NCI-H1105 treated with DMSO at 0.1 percent for 48 hours (cell line): ENCODE data around the gene PET100.

Experiments used
- DNase-seq: peaks from one replicate; lab custom pipeline; 2025; lab: John Stamatoyannopoulos, UW

The PET100 gene

DNA sequence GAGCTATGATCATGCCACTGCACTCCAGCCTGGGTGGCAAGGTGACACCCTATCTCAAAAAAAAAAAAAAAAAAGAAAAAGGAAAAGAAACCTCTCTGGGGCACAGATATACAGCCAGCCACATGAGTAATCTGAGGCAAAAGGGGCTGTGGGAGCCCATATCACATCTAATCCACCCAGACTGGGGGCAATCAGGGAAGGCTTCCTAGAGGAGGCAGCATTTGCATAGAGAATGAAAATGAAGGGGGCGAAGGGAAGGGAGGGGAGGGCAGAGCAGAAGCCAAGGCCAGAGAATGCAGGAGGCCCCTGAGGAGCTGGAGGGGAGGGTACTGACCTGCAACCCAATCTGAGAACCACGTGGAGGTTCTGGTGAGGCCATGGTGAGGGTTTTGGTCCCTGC lies 20.6 kb downstream of the PET100 start:
- no peak for DNase-seq

DNA sequence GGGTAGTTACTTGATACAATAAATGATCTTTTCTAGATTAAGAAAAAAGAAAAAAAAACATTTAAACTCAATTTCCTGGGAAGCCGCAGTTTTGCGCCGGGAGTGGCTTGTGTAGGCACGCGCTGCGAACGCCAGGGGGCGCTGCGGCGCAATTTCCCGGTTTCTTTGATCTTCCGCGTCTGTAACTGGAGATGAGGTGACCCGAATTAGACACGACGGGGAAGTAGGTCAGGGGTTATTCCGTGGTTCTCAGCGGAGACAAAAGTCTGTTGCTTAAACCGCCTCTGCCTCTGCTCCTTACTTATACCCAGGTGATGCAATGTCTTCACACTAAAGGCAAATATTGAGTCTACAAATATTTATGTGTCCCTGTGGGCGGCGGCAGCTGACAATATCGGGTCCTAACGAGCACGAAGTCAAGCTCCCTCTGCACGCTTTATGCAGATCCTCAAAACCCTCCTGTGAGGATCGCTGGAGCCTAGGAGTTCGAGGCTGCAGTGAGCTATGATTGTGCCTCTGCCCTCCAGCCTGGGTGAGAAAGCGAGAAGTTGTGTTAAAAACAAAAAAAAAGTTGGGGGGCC lies 22.6 kb downstream of the PET100 start:
- DNase-seq = peak; percentile 66

DNA sequence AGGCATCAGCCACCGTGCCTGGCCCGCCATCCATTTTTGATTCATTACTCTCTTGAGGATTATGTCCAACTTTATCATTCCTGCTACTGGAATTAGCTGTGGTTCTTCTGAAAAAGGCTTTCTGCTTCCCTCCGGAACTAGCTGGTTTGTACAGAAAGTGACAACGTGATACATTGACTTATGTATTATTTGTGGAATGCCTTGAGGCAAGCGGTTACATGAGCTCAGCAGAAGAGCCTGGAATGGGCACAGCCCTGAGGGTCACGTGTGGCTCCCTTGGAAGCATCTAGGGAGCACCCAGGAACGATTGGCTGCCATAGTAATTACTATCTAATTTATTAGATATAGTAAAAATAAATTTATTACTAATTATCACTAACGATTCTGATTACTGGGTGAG lies 24.8 kb downstream of the PET100 start:
- DNase-seq = no peak

DNA sequence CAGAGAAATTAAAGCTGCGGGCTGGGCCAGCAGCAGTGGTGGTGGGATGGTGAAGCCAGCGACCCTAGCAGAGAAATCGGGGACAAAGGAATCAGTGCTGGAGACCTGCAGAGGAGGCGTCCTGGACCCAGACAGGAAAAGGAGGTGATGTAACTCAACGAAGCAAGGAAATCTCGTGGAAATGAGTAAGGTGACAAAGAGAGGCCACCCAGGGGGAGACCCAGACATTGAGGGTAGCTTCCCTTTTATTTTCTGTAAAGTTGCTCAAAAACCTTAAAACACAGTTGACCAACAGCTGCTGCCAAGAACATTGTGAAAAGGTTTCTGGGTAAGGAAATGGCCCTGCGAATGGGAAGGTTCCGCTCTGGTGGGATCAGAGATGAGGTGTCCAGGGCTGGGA lies 26.0 kb downstream of the PET100 start:
- no peak for DNase-seq

DNA sequence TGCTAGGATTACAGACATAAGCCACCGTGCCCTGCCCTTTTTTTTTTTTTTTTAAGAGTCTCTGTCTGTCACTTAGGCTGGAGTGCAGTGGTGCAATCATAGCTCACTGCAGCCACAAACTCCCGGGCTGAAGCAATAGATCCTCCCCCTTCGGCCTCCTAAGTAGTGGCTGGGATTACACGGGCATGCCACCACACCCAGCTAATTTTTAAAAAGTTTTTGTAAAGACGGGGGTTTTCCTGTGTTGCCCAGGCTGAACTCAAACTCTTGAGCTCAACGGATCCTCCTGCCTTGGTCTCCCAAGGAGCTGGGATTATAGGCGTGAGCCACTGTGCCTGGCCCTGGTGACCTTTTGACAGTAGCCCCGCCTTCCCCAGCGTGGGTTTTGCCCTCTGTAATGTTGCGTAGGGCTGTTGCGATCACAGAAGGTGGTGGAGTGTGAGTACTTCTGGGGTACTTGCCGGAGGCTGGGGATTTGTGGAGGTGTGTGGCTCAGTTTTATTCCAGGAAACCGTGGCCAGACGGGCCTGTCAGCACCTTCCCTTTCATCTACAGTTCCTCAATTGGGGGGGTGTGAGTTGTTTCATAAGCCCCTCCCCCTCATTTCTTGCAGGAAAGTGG lies 27.6 kb downstream of the PET100 start:
- DNase-seq = no peak

DNA sequence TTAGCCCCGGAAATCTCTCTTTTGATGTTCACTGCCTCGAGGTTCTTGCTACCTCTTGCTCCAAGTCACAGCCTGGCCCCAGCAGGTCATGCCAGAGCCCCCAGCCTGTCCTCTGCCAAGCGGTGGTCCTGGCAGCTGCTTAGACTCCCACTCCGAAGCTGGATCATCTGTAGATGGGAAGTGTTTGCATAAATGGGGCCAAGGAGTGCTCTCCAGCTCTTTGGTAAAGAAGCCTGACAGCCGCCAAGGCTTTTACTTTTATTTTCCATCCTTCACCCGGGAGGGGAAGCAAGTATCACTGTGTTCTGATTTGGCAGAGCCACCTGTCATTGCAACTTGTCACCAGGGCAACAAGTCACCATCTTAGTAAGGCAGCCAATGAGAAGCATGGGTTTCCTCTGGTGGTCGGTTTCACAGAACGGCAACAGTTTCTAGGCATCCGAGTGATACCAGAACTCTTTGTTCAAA lies 28.7 kb downstream of the PET100 start:
- no peak for DNase-seq

DNA sequence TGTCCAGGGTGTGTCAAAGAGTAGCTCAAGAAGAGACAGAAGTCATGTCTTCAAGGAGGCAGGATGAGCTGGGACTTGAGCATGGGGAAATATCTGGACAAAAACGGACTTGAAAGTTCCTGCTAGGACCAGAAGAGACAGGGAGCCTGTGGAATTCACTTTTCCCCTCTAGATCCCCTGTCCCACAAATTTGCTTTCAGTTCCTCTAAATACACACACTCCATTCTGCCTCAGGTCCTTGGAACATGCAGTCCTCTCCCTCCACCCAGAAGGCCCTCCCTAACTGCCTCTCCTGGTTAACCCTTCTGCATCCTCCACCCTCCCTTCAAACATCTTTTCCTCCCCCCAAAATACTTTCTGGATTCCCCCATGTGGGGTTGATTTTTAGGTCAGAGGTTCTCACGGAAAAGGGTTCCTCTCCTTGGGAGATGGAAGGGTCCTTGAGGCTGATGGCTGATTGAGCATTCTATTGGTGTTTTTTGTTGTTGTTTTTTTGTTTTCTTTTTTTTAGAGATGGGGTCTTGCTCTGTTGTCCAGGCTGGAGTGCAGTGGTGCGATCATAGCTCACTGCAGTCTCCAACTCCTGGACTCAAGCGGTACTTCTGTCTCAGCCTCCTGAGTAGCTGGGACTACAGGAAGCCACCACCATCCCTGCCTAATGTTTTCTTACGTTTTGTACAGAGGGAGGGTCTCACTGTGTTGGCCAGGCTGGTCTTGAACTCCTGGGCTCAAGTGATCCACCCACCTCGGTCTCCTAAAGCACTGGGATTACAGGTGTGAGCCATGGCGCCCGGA lies 32.3 kb downstream of the PET100 start:
- no peak for DNase-seq

DNA sequence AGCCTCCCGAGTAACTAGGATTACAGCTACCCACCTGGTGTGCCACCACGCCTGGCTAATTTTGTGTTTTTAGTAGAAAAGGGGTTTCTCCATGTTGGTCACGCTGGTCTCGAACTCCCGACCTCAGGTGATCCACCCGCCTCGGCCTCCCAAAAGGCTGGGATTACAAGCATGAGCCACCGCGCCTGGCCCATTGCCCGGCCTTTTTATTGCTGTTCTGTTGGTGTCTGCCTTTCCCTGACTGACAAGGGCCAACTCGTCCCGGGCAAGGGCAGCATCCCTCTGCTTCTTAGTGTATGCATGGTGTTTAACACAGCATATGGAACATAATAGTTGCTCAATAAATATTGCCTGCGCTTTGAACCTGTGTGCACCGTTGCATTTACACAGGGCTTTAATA lies 33.1 kb downstream of the PET100 start:
- DNase-seq = no peak

DNA sequence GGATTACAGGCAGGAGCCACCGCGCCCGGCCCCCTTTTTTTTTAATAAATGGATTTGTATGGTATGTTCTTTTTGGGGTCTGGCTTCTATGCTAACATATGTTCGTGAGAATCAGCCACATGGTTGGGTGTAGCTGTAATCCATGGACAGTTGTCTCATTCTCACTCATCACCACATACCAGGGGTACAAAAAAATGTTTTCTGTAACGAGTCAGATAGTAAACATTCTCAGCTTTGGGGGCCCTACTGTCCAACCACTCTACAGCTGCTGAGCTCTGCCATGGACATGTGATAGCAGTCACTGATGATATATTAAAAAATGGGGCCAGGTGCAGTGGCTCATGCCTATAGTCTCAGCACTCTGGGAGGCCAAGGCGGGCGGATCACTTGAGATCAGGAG lies 34.1 kb downstream of the PET100 start:
- DNase-seq = no peak

DNA sequence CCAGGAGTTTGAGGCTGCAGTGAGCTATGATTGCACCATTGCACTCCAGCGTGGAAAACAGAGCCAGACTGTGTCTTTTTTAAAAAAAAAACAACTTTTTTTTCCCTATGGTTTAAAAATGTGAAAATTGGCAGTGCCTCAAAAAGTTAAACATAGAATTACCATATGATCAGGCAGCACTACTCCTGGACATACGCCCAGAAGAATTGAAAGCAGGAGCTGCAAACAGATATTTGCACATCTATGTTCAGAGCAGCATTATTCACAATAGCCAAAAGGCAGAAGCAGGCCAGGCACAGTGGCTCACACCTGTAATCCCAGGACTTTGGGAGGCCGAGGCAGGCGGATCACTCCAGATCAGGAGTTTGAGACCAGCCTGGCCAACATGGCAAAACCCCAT lies 35.5 kb downstream of the PET100 start:
- DNase-seq = no peak

DNA sequence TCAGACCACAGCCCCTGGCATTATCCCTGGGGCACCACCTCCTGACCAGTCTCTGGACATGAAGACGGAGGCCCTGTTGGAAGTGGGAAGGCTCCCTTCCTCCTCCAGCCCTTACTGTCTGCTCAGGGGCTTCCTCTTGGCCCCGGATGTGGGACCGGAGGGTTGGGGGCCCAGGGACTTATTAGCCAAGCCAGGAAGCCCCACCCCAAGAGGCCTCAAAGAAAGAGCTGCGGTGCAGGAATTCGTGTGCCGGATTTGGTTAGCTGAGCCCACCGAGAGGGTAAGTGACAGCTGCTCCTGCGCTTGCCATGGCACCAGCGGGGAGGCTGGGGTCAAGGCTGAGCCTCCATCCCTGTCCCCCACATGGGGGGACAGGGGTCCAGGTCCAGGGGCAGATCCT lies 39.2 kb downstream of the PET100 start, which contains the start of gene RETN:
TSS of gene RETN (plus strand) at position 208 of the 400 bp plus-strand sequence. CDS start 278 bp downstream, outside the sequence.
- DNase-seq = no peak

DNA sequence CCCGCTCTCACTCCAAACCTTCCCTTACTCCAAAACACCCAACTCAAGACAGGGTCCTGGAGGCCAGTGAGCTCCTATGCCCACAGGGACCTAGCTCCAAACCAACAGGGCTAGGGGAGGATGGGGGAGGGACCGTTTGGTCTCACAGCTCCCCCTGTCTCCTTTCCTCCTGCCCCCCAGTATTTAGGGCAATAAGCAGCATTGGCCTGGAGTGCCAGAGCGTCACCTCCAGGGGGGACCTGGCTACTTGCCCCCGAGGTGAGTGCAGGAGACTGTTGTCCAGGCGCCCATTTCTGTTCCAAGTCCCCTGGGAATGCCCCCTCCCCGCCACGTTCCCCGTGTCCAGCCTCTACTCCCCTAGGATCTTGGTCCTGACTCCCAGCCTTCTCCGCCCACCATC lies 40.0 kb downstream of the PET100 start:
- DNase-seq = no peak

DNA sequence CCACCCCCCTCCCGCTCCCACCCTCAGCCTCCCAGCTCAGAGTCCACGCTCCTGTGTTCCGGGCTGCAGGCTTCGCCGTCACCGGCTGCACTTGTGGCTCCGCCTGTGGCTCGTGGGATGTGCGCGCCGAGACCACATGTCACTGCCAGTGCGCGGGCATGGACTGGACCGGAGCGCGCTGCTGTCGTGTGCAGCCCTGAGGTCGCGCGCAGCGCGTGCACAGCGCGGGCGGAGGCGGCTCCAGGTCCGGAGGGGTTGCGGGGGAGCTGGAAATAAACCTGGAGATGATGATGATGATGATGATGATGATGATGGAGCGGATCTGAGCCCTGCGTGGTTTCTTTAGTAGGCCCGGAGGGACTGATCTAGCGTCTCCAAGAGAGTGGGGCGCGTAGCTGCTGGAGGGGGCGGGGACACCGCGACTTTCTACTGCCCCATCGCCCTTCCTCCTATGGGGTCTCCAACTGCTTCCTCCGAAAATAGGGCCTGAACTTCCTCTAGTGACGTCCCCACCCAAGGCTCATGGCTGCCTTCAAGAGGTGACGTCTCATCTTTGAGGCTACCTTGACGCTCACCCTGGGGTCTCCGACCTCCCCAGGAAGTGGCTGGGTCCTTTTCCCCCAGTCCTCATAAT lies 40.7 kb downstream of the PET100 start:
- DNase-seq = no peak

DNA sequence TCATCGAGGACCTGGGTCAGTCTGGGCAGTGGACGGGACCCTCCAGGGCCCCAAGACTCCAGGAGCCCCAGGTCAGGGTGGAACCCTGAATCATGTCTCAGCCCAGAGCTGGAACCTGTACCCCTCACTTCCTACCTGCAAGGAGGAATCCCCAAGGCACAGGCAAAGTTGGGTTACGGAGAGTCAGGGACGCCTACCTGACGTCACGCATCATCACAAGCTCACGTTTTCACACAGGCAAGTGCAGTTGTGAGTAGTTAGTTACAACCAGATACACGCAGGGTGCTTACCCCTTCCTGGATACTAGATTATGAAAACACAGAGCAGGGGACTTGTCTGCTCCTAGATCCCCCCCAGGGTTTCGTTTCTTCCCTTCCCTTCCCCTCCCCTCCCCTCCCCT lies 41.2 kb downstream of the PET100 start:
- no peak for DNase-seq

DNA sequence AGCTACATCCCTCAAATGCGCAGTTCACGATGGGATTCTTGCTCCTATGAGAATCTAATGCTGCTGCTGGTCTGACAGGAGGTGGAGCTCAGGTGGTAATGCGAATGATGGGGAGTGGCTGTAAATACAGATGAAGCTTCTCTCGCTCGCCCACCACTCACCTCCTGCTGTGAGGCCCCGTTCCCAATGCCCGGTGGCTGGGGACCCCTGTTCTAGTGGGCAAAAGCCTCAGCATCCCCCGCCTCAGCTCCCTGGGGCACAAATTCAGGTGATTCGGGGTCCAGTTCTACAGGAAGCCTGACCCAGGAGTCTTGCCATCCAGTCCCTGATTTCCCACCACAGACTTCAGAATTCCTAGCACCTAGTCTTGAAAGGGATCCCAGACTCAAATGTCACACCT lies 42.9 kb downstream of the PET100 start:
- DNase-seq = no peak

DNA sequence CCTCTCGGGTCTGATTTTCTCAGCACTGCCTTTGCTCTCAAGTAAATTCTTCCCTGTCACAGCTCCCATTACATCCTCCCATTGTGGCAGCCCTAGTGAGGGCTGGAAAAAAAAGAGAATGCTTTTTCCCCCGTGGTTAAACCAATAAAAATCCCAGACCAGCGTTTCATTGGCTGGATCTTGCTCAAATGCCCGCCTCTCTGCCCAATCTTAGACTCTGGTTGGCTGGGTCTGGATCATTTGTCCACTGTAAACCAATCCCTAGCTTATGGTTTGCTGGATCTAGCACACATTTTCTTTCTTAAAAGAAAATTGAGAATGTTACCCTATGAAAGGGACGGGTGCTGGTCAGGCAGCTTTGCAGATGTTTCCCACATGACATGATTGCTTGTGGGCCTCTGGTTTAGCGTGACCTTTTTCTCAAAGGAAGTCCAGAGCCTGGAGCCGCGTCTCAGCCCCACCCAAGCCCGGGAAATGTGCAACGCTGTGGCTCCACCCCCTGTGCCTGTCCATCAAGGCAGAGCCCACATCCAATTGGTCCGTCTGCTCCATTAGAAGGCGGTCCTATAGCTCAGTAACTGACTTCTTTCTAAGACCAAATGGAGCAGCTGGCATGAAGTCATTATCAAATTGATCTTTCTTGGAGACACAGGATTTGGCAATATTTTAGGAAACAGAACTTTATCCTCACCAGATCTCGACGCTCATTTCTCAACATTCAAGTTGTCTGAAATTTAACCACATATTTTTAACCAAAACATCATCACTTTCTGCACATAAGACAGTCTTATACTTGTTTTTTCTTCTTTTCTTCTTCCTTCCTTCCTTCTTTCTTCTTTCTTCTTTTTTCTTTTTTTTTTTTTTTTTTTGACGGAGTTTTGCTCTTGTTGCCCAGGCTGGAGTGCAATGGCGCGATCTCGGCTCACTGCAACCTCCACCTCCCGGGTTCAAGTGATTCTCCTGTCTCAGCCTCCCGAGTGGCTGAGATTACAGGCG lies 44.7 kb downstream of the PET100 start:
- DNase-seq = no peak

DNA sequence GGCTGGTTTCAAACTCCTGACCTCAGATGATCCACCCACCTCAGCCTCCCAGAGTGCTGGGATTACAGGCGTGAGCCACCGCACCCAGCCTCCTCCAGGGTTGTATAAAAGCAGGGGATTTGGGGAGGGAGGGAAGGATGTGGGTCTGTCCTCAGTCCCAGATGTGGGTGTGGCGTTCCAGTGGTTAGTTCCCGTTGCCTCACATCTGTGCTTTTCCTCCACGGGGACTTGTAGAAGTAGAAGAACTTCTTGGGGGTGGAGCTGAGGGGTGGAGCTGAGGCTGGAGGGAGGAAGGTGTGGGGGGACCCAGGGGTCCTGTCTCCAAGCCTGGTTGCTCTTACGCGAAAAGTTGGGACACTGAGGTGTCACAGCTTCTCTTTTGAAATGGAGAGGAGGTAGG lies 46.8 kb downstream of the PET100 start:
- DNase-seq = no peak

DNA sequence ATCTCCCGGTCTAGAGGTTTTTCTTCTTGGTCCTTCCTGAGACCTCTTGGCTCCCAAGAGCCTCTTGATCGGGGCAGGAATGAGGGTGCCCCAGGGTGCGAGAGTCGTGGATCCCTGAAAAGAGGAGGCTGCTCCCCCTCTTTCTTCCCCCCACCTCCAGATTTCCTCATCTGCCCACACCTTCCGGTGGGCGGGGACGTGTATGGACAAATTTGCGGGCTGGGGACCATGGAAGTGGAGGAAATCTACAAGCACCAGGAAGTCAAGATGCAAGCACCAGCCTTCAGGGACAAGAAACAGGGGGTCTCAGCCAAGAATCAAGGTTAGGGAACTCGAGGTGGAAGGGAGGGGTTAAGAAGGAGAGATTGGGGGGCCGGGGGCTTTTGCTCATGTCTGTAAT lies 47.3 kb downstream of the PET100 start, which contains the start of gene MCEMP1:
TSS of gene MCEMP1 (plus strand) at position 237 of the 400 bp plus-strand sequence. CDS start at position 268, 31 bp downstream.
- no peak for DNase-seq

DNA sequence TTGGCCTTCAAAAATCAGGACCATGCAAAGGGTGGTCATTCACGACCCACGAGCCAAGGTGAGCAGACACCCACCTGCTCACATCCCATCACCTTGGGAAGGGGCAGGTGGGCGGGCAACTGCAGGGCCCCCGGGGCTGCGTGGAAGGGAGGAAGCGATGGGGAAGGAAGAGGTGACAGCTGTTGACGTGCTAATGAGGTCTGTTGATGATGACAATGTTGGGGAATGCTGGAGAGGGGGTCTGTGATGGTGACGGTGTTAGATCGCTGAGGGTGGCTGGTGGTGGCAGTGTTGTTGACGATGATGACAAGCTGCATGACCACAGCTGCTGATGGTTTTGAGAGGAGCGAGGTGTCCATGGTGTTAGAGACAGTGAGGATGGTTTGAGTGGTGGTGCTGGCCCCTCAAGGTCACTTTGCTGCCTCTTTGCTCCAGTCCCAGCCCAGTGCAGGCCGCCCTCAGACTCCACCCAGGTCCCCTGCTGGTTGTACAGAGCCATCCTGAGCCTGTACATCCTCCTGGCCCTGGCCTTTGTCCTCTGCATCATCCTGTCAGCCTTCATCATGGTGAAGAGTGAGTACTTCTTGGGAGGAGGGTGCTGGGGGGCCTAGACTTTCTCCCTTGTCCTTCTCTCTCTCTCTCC lies 48.2 kb downstream of the PET100 start:
- no peak for DNase-seq

DNA sequence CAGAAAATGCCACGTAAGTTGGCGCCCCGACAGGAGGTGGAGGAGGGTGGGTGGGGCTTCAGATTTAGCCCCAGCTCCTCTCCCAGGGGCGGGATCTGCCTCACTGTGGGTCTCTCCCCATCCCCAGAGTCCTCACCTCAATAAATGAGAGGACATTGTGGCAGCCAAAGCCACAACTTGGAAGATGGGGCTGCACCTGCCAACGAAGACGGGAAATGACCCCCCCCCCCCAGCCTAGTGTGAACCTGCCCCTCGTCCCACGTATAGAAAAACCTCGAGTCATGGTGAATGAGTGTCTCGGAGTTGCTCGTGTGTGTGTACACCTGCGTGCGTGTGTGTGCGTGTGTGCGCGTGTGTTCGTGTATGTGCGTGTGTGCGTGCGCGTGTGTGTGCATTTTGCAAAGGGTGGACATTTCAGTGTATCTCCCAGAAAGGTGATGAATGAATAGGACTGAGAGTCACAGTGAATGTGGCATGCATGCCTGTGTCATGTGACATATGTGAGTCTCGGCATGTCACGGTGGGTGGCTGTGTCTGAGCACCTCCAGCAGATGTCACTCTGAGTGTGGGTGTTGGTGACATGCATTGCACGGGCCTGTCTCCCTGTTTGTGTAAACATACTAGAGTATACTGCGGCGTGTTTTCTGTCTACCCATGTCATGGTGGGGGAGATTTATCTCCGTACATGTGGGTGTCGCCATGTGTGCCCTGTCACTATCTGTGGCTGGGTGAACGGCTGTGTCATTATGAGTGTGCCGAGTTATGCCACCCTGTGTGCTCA lies 49.6 kb downstream of the PET100 start:
- peak; percentile 15 for DNase-seq
